ENCODE measurements around the gene FNDC3A. TPM values are rescaled to one million over a fixed set of nuclear protein-coding genes. Genes with fewer than 3 reads are reported as not detected.

The FNDC3A gene
- 12.8 TPM for total RNA-seq

GRCh38 chr13:48975856-48976575 lies at the start of gene FNDC3A:
FNDC3A (plus strand) TSS chr13:48975912; CDS start chr13:49006191, 30,279 bp downstream.
- ATAC-seq: peak; percentile 92

- no peak for ATAC-seq
Measured at GRCh38 chr13:48928757-48929430, 46.8 kb upstream of the FNDC3A start.

- no peak for ATAC-seq
Measured at GRCh38 chr13:48930918-48931317, 44.8 kb upstream of the FNDC3A start.

- ATAC-seq: no peak
Measured at GRCh38 chr13:48938308-48938943, 37.3 kb upstream of the FNDC3A start.

- ATAC-seq: no peak
Measured at GRCh38 chr13:48939728-48940127, 36.0 kb upstream of the FNDC3A start.

GRCh38 chr13:48942131-48942530 lies 33.6 kb upstream of the FNDC3A start:
- ATAC-seq: no peak

GRCh38 chr13:48944221-48944620 lies 31.5 kb upstream of the FNDC3A start:
- ATAC-seq: no peak

GRCh38 chr13:48945626-48946025 lies 30.1 kb upstream of the FNDC3A start:
- ATAC-seq: no peak

- ATAC-seq: no peak
Measured at GRCh38 chr13:48946163-48946562, 29.5 kb upstream of the FNDC3A start.

- ATAC-seq: no peak
Measured at GRCh38 chr13:48949566-48950500, 25.9 kb upstream of the FNDC3A start.

- no peak for ATAC-seq
Measured at GRCh38 chr13:48950501-48950875, 25.2 kb upstream of the FNDC3A start.

GRCh38 chr13:48954081-48954480 lies 21.6 kb upstream of the FNDC3A start:
- ATAC-seq: no peak

GRCh38 chr13:48955536-48955935 lies 20.2 kb upstream of the FNDC3A start:
- no peak for ATAC-seq

- ATAC-seq: no peak
Measured at GRCh38 chr13:48961379-48961778, 14.3 kb upstream of the FNDC3A start.

GRCh38 chr13:48962281-48962680 lies 13.4 kb upstream of the FNDC3A start:
- peak; percentile 23 for ATAC-seq

GRCh38 chr13:48965736-48966135 lies 10.0 kb upstream of the FNDC3A start:
- ATAC-seq: no peak

- no peak for ATAC-seq
Measured at GRCh38 chr13:48969685-48970084, 6.0 kb upstream of the FNDC3A start.

- ATAC-seq: no peak
Measured at GRCh38 chr13:48973845-48974431, 1.8 kb upstream of the FNDC3A start.

GRCh38 chr13:48975101-48975855 lies 434 bp upstream of the FNDC3A start:
- ATAC-seq: peak; percentile 58

- ATAC-seq: peak; percentile 55
Measured at GRCh38 chr13:48976576-48977285, 1.0 kb downstream of the FNDC3A start.

GRCh38 chr13:48977286-48977625 lies 1.5 kb downstream of the FNDC3A start:
- ATAC-seq: no peak

Data from esophagus mucosa (tissue), 1 donor.